ENCODE data around the gene SP100. TPM values are rescaled to one million over a fixed set of nuclear protein-coding genes. Genes with fewer than 3 reads are reported as not detected.

Gene SP100
- total and polyA plus RNA-seq, 2 of the 4 experiments (the other 2 are of a cell fraction): 50.6 to 69.0 TPM

- Histone ChIP-seq H4K8ac (ENCODE audit: low read depth in 2 of 2, low read length in 2 of 2) (no peak overlapping the region), H3K4ac (ENCODE audit: low read depth, low read length) (no peak overlapping the region), H3K4me2 (ENCODE audit: low read depth, low read length) (no peak overlapping the region), H4K5ac (ENCODE audit: low read depth, low read length) (no peak overlapping the region), H3K4me1 (ENCODE audit: control insufficient read depth, insufficient read depth, low read length) (0 out of 2 replicates have a peak, but pooled peaks cover 1% of the 10 kb centered on the region), H4K91ac (ENCODE audit: insufficient read depth, low read depth, low read length) (no peak overlapping the region), H3K79me1 (ENCODE audit: low read depth in 1 of 2, low read length in 2 of 2) (no peaks in the 10 kb centered on the region), H3K27me3 (ENCODE audit: control insufficient read depth, insufficient read depth, low read length) (no peaks in the 10 kb centered on the region), H3K9me1 (ENCODE audit: insufficient read depth, low read length) (no peaks in the 10 kb centered on the region), H3K27ac (ENCODE audit: insufficient read depth, low read length) (no peak overlapping the region), H3K9ac (ENCODE audit: low read depth, low read length) (no peak overlapping the region), H3K23ac (ENCODE audit: low read depth, low read length) (no peak overlapping the region), H3K56ac (ENCODE audit: extremely low read depth, insufficient read depth, low read length) (no peak overlapping the region), H2BK20ac (ENCODE audit: low read depth, low read length) (no peak overlapping the region), H4K20me1 (ENCODE audit: insufficient read depth, low read length) (no peaks in the 10 kb centered on the region), H3K36me3 (ENCODE audit: control insufficient read depth, insufficient read depth, low read length) (no peaks in the 10 kb centered on the region), H2AK9ac (replicated peaks; ENCODE audit: low read depth, low read length, poor library complexity) (no peak overlapping the region), H3K9me3 (ENCODE audit: control insufficient read depth, insufficient read depth, low read length) (no peaks in the 10 kb centered on the region), H2BK120ac (ENCODE audit: low read depth, low read length) (no peak overlapping the region), H2AFZ (replicated peaks; ENCODE audit: low read length, poor library complexity) (no peak overlapping the region), H2BK15ac (ENCODE audit: low read depth, low read length) (no peak overlapping the region), H3K4me3 (ENCODE audit: insufficient read depth, low read depth, low read length) (no peak overlapping the region), H2BK5ac (ENCODE audit: low read depth, low read length, poor library complexity, severe bottlenecking) (no peak overlapping the region), H3K14ac (replicated peaks; ENCODE audit: low read depth, low read length) (no peak overlapping the region), H3K18ac (ENCODE audit: low read depth, low read length) (no peak overlapping the region), H2AK5ac (ENCODE audit: low read depth, low read length) (no peak overlapping the region)
- in situ Hi-C loops (cut with MboI; ENCODE audit: low sequenced_read_pairs) (no loop called here), intact Hi-C loops (cut with micrococcal nuclease) (no loop called here), dilution Hi-C loops (cut with HindIII; ENCODE audit: low sequenced_read_pairs, unreplicated experiment) (no loop called here)
- no peak for TF ChIP-seq CEBPB (IDR thresholded peaks at IDR 0.05; ENCODE audit: low read depth, low read length)
- TF ChIP-seq POLR2A (IDR thresholded peaks at IDR 0.05; ENCODE audit: low read depth, low read length): no peak
- TF ChIP-seq, protein P1, sequence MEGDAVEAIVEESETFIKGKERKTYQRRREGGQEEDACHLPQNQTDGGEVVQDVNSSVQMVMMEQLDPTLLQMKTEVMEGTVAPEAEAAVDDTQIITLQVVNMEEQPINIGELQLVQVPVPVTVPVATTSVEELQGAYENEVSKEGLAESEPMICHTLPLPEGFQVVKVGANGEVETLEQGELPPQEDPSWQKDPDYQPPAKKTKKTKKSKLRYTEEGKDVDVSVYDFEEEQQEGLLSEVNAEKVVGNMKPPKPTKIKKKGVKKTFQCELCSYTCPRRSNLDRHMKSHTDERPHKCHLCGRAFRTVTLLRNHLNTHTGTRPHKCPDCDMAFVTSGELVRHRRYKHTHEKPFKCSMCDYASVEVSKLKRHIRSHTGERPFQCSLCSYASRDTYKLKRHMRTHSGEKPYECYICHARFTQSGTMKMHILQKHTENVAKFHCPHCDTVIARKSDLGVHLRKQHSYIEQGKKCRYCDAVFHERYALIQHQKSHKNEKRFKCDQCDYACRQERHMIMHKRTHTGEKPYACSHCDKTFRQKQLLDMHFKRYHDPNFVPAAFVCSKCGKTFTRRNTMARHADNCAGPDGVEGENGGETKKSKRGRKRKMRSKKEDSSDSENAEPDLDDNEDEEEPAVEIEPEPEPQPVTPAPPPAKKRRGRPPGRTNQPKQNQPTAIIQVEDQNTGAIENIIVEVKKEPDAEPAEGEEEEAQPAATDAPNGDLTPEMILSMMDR (conservative IDR thresholded peaks at IDR 0.05; ENCODE audit: low read depth, low read length): no peak
- no peak for TF ChIP-seq NFE2L2 (IDR thresholded peaks at IDR 0.05; ENCODE audit: low read depth, low read length)
- TF ChIP-seq CHD1 (IDR thresholded peaks at IDR 0.05; ENCODE audit: low read depth, low read length): no peak
- no peak for TF ChIP-seq MAZ (IDR thresholded peaks at IDR 0.05; ENCODE audit: borderline replicate concordance, low read depth, low read length)
- TF ChIP-seq FOS (IDR thresholded peaks at IDR 0.05; ENCODE audit: low read depth, low read length): no peak
- no peak for TF ChIP-seq BHLHE40 (IDR thresholded peaks at IDR 0.05; ENCODE audit: low read depth, low read length)
- TF ChIP-seq RFX5 (IDR thresholded peaks at IDR 0.05; ENCODE audit: low read depth, low read length): no peak
- TF ChIP-seq MXI1 (IDR thresholded peaks at IDR 0.05; ENCODE audit: borderline replicate concordance, low read depth, low read length): no peak
- TF ChIP-seq RAD21 (IDR thresholded peaks at IDR 0.05; ENCODE audit: low read length): no peak
- TF ChIP-seq, protein P2, sequence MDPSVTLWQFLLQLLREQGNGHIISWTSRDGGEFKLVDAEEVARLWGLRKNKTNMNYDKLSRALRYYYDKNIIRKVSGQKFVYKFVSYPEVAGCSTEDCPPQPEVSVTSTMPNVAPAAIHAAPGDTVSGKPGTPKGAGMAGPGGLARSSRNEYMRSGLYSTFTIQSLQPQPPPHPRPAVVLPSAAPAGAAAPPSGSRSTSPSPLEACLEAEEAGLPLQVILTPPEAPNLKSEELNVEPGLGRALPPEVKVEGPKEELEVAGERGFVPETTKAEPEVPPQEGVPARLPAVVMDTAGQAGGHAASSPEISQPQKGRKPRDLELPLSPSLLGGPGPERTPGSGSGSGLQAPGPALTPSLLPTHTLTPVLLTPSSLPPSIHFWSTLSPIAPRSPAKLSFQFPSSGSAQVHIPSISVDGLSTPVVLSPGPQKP (IDR thresholded peaks at IDR 0.05; ENCODE audit: borderline replicate concordance, low read depth, low read length): no peak
- TF ChIP-seq, protein P3, sequence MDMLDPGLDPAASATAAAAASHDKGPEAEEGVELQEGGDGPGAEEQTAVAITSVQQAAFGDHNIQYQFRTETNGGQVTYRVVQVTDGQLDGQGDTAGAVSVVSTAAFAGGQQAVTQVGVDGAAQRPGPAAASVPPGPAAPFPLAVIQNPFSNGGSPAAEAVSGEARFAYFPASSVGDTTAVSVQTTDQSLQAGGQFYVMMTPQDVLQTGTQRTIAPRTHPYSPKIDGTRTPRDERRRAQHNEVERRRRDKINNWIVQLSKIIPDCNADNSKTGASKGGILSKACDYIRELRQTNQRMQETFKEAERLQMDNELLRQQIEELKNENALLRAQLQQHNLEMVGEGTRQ (IDR thresholded peaks at IDR 0.05; ENCODE audit: low read depth, low read length): no peak
- no peak for TF ChIP-seq MAFK (IDR thresholded peaks at IDR 0.05; ENCODE audit: low read depth, low read length)
- DNase-seq (no peak), ATAC-seq (ENCODE audit: low read depth) (no peak)
- WGBS, 2 experiments (ENCODE audit: extremely low coverage in 2 of 2, insufficient read length in 1 of 2): 70% methylated on average over 6 of the region's 6 CpGs; no CpG with 5 or more reads in 1 of the 2 experiments
- BruUV-seq (replicated peaks): no TSS peak
- POLR2A ChIA-PET (ENCODE audit: unreplicated experiment): no interaction called here
- CTCF ChIA-PET: no interaction called here
Measured at GRCh38 chr2:230591850-230592249, 175.8 kb downstream of the SP100 start.
